Activated T-helper 17 cell treated with anti-CD3 and anti-CD28 coated beads, Interleukin-2, amount 50 U/mL, for 72 hours (primary cell): ENCODE results near the gene EEA1. TPM values are rescaled to one million over a fixed set of nuclear protein-coding genes. Genes with fewer than 3 reads are reported as not detected.

ENCODE experiments used
- ATAC-seq: fragments of 150-1000 bp; cut with Tn5 transposase; replicated peaks from 2 replicates; pipeline ENCODE4 v1.10.0; 2021; ENCODE audit warnings: mild to moderate bottlenecking, moderate library complexity
- H3K27ac Mint-ChIP-seq: one replicate; pipeline ENCODE4 v1.8.0; 2022; ENCODE audit warnings: mixed read lengths
- H3K27me3 Mint-ChIP-seq: one replicate; pipeline ENCODE4 v1.8.0; 2022; ENCODE audit warnings: mixed read lengths
- H3K36me3 Mint-ChIP-seq: one replicate; pipeline ENCODE4 v1.8.0; 2022; ENCODE audit warnings: low read depth, mild to moderate bottlenecking, mixed read lengths
- H3K4me1 Mint-ChIP-seq: one replicate; pipeline ENCODE4 v1.8.0; 2022; ENCODE audit warnings: mixed read lengths
- H3K4me3 Mint-ChIP-seq: one replicate; pipeline ENCODE4 v1.8.0; 2022; ENCODE audit warnings: mild to moderate bottlenecking, mixed read lengths
- H3K9me3 Mint-ChIP-seq: one replicate; pipeline ENCODE4 v1.8.0; 2022; ENCODE audit warnings: mixed read lengths
- total RNA-seq, 2 donors: library from RNA; stranded (reverse); gene quantifications; one replicate each; pipeline ENCODE4 v1.2.3, GENCODE V29; 2022

The EEA1 gene
- total RNA-seq, 2 donors from 2014 or later: 11.2 to 12.3 TPM

GRCh38 chr12:92726850-92727249 lies 202.2 kb downstream of the EEA1 start:
- no peaks in the 10 kb centered on the region for H3K36me3 Mint-ChIP-seq
- ATAC-seq: peak; percentile 84

GRCh38 chr12:92722897-92723296 lies 206.2 kb downstream of the EEA1 start:
- Mint-ChIP-seq H3K27ac (no peak overlapping the region), H3K4me1 (no peaks in the 10 kb centered on the region), H3K36me3 (no peaks in the 10 kb centered on the region), H3K4me3 (no peak overlapping the region), H3K27me3 (peaks cover 14% of the 10 kb centered on the region), H3K9me3 (peaks cover 9% of the 10 kb centered on the region)
- ATAC-seq: no peak

More at GRCh38 chr12:92726850-92727249, 202.2 kb downstream of the EEA1 start:
- no peaks in the 10 kb centered on the region for H3K4me1 Mint-ChIP-seq
- H3K9me3 Mint-ChIP-seq: peaks cover 9% of the 10 kb centered on the region
- H3K4me3 Mint-ChIP-seq: no peak overlapping the region
- H3K27me3 Mint-ChIP-seq: peaks cover 14% of the 10 kb centered on the region
- H3K27ac Mint-ChIP-seq: no peak overlapping the region

GRCh38 chr12:92721656-92722055 lies 207.4 kb downstream of the EEA1 start:
- H3K9me3 Mint-ChIP-seq: peaks cover 9% of the 10 kb centered on the region
- no peak overlapping the region for H3K27ac Mint-ChIP-seq
- H3K4me3 Mint-ChIP-seq: no peak overlapping the region
- ATAC-seq: no peak
- H3K27me3 Mint-ChIP-seq: peaks cover 10% of the 10 kb centered on the region
- no peaks in the 10 kb centered on the region for H3K36me3 Mint-ChIP-seq
- H3K4me1 Mint-ChIP-seq: no peaks in the 10 kb centered on the region

GRCh38 chr12:92721130-92721529 lies 208.0 kb downstream of the EEA1 start:
- Mint-ChIP-seq H3K9me3 (peaks cover 9% of the 10 kb centered on the region), H3K27me3 (peaks cover 10% of the 10 kb centered on the region), H3K36me3 (no peaks in the 10 kb centered on the region), H3K4me1 (no peaks in the 10 kb centered on the region), H3K27ac (no peak overlapping the region), H3K4me3 (no peak overlapping the region)
- ATAC-seq: no peak

Other genes starting within 250 kb of the EEA1 start
- gene PLEKHG7, start 226.3 kb downstream of the EEA1 start, total RNA-seq: not detected